Upper lobe of left lung (tissue), 4 donors: ENCODE measurements around the gene TRAPPC6A.

Experiments
- CTCF ChIP-seq, 6 experiments: fragments of 450-650 bp in 4 of 6; fragments of 200-600 bp in 2 of 6; sonication (generic) in 2 of 6; IDR thresholded peaks; one replicate each; pipeline ENCODE4 v1.5.1; 2016 to 2019; ENCODE audit warnings: antibody characterized with exemption in 6 of 6
- POLR2A ChIP-seq, 4 donors: fragments of 450-650 bp; IDR thresholded peaks; one replicate each; pipeline ENCODE4 v1.5.1; 2016 to 2017; ENCODE audit warnings: antibody characterized with exemption in 4 of 4, mild to moderate bottlenecking in 2 of 4

GRCh38 chr19:45186509-45187334, 8.7 kb upstream of the TRAPPC6A start:
- TF ChIP-seq CTCF (IDR thresholded peaks at IDR 0.05) (no peak), POLR2A (IDR thresholded peaks at IDR 0.05) (no peak)
